Measurements from ENCODE around the gene CELA3B.
A peak's percentile ranks its signal among the peaks of the same experiment; 100 is the strongest.
"Not testable (repeated sequence)": the region's sequence is repeated elsewhere in the genome, so short reads cannot be mapped to it uniquely, and the experiment has no call there.

CELA3B gene, protein sequence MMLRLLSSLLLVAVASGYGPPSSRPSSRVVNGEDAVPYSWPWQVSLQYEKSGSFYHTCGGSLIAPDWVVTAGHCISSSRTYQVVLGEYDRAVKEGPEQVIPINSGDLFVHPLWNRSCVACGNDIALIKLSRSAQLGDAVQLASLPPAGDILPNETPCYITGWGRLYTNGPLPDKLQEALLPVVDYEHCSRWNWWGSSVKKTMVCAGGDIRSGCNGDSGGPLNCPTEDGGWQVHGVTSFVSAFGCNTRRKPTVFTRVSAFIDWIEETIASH

DNA sequence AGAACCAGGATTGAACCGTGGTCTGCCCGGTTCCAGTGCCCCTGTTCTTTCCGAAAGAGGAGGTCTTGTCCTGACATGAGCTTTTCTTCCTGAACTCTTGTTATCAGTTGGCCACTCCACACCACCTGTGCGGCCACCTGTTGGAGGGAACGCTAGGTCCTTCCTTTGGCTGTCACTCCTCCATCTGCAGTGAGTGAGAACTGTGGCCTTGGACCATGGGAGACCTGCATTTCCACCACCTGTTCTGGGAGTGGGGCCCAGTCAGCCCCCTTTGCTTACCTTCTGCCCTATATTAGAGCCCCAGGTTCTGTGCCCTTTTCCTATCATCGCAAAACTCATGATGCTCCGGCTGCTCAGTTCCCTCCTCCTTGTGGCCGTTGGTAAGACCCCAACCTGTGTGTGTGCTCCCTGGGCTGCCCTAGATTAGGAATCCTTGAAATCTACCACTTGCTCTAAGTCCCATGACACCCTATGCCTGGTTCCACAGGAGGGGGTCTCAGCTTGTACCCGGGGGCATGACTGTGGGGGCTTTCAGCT lies at the start of gene CELA3B:
Gene CELA3B, plus strand, starts transcription at position 320 of the 537 bp plus-strand sequence. Its CDS starts 18 bp downstream, at position 338.
- not testable (repeated sequence) for DNase-seq (ENCODE audit: low read depth, low spot score)

DNA sequence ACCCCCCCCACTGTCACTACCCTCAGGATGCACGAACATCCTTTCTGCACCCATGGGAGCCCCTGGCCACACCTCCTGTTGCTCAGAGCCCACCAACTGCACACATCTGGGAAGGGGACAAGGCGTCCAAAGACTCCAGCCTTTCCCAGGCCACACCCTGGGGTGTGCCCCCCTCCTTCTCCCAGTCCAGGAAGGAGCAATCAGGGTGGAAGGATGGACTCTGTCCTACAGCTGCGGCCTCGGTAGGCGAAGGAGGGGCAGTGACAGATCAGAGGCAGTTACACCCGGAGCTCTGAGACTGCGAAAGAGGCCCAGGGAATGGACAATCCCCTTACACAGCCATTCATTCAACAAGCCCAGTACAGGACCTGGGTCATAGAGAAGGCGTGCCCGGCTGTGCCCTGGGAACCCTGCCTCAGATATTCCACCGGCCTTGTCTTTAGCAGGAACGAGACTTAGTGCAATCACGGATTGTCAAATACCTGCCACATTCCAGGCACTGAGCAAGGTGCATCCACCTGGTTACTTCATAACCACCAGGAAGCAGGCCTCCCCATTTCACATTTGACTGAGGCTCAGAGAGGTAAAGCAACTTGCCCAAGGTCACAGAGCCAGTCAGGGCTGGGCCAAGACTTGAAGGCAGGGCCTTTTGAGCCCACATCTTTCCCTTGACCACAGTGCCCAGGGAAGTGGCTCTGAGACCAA lies 49.1 kb upstream of the CELA3B start:
- no peak for DNase-seq (ENCODE audit: low read depth, low spot score)

DNA sequence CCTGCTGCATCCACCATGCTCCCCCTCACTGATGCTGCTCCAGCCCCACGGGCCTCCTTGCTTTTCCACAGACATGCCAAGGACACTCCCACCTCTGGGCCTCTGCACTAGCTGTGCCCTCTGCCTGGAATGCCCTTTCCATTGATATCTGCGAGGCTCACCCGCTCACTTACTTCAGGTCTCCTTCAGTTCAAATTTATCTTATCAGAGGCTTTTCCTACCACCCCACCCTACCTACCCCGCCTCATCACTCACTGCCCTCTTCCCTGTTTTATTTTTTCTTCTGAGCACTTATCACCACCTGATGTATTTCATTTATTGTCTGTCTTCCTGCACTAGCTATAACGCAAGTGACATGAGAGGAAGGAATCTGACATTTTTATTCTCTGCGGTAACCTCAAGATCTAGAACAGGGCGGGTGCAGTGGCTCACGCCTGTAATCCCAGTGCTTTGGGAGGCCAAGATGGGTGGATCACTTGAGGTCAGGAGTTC lies 46.7 kb upstream of the CELA3B start:
- DNase-seq (ENCODE audit: low read depth, low spot score) = no peak

DNA sequence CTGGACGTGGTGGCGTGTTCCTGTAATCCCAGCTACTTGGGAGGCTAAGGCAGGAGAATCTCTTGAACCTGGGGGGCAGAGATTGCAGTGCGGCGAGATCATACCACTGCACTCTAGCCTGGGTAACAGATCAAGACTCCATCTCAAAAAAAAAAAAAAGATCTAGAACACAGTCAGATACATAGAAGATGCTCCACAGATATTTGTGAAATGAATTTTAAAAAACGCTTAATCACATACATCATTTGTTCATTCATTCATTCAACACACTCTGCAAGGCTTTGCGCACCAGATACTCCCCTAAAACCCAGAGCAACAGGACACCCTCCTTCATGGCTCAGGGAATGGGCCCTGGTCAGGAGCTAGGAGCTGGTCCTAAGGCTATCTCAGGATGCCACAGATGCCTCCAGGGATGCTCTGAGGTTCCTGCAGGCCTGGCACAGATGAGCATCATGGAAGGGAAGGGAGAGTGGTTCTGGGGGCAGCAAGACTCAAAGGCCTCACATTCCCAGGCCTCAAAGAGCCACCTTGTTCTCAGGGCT lies 46.1 kb upstream of the CELA3B start:
- DNase-seq (ENCODE audit: low read depth, low spot score) = no peak

DNA sequence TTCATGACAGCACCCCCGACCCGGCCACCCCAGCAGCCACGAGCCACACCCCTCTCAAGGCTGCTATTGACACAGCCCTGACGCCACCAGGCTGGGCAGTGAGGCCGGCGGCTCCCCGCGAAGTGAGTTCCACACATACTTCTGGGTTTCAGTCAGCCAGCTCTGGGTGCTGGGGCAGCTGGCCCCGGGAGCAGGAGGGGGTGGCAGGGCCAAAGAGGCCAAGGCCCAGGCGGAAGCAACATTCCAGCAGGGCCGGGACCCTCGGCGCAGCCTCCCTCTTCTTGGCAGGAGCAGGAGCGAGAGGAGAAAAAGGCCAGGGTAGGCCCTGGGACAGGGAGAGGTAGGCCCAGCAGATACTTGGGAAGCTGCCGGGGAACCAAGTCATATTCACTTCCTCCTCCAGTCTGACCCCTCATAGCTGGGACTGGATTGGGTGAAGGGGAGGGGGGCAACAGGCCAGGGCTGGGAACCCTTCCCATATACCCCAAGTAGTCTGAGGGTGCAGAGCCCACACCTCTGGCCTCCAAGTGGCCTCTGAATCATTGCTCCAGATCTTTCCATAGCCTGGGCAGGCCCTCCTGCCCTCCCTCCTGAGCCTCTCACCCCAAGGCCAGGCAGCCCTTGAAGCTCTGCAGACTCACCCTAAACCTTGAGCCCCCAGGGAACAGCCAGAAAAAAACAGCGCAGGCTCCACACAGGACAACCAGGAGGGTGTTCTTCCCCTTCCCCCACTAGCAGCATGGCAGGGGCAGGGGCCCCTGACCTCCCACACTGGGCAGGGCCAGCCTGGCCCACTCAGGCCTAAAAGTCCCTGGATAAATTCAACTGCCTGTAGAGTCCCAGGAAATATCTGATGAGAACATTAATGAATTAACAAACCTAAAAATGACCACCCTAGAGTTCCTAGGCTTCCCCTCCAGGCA lies 45.4 kb upstream of the CELA3B start:
- DNase-seq (ENCODE audit: low read depth, low spot score) = peak; percentile 97

DNA sequence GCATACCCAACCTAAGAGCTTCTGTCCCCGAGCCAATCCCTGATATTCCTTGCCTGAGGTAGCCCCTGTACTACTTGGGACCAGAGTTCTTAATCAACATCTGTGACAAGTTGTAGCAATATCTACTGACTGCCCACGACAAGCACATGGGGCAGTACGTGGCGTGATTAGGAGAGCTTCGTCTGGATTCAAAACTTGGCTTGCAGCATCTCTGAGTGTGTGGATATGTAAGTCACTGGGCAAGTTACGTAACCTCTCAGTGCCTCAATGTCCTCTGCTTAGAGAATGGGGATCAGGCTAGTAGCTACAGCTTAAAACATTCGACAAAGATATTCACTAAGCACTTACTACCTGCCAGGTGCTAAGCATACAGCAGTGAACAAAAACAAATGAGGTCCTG lies 44.7 kb upstream of the CELA3B start:
- DNase-seq (ENCODE audit: low read depth, low spot score) = no peak

DNA sequence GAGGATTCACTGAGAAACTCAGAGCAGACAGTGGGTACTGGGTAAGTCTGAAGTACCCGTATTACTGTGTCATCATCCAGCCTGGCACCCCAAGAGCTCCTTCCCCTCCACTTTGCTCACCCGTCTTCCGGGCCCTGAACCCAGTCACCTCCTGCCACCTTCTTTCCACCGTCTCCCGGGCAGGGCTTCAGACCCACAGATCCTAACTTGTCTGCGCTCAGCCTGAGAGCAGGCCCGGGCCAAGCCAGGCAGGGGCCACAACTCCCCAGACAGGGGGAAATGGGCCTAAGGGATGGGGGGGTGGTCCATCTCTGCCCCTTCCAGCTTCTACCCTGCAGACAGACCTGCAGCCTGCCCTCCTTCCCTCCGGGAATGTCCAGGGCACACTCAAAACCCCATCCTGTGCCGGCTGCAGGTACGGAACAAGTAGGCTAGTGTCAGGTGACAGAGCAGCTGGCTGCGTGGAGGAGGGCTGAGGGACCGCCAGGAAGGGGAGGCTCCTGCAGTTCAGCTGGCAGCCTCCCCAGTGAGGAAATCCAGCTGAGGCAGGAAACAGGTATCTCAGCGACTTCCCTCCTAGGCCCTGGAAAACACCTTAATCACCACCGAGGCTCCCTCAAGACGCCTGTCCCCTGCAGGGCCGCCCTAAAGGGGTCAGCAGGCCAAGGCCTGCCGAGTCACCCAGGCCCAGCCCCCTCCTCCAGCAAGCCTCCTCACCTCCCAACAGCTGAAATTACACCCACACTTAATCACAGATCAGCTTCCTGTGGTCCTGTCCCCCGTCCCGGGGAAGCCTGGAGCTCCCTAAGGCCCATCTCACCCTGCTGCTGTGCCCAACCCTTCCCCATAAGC lies 43.2 kb upstream of the CELA3B start:
- DNase-seq (ENCODE audit: low read depth, low spot score) = peak; percentile 58

DNA sequence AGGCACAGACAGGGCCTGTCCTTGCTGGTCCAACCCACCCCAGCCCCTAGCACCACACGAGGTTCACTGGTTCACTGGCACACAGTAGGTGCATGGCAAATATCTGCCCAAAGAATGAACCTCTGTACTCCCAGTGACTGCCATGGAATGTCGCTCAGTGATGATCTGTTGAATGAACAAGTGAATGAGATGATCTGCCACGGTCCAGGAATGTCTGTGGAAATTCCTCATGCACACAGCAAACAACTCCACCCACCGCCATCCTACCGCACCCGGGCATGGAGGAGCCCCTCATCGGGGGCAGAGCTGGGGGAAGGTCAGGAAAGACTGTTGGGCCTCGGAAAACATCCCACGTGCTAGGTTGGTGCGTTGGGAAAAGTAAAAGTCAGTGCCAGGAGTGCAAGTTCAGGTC lies 41.4 kb upstream of the CELA3B start:
- peak; percentile 62 for DNase-seq (ENCODE audit: low read depth, low spot score)

DNA sequence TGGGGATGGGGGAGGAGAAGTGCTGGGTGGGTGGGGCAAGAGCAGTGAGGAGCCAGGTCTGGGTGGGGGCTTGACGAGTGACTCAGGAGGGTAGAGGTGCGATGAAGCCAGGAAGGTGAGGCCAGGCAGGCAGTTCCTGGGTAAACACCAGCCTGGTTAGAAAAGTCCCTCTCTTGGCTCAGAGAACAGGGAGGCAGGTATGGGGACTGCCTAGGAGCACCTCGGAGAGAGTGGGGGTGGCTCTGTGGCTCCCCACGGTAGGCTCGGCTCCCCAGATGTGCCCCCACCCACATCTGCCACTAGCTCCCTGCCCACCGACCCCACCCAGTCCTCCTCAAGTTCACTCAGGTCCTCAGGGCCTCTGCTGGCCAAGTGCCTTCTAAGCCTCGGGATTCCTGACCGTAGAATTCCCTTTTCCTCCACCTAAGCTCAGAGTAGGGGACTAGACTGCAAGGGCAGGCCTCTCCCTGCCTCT lies 40.9 kb upstream of the CELA3B start:
- DNase-seq (ENCODE audit: low read depth, low spot score) = no peak

DNA sequence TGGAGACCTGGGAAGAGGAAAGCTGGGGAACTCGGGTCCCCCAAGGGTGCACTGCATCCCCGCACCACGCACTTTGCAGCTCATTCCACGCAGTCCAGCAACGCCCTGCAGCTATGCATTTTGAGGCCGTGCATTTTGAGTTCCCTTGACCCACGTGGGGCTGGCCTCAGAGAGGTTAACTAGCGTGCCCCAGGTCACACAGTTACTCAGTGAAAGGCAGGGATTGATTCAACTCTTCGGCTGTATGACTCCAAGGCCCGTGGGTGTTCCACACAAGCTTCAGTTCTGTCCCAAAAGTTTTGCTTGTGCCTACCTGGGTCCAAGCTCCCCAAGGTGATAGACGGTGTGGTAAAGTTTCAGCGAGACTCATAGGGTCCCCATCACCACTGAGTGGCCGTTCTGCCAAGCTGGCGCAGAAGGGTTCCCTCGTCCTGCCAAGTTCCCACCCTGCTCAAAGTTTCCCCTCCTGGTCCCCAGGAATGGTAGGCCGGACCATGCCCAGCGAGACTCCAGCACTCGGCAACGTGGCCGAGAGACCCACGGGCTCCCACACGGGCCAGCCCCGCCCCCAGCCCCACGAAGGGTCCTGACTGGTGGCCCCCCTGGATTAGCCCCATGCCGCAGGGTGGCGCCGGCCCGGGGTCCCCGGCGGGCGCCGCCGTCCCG lies 40.3 kb upstream of the CELA3B start:
- peak; percentile 56 for DNase-seq (ENCODE audit: low read depth, low spot score)

DNA sequence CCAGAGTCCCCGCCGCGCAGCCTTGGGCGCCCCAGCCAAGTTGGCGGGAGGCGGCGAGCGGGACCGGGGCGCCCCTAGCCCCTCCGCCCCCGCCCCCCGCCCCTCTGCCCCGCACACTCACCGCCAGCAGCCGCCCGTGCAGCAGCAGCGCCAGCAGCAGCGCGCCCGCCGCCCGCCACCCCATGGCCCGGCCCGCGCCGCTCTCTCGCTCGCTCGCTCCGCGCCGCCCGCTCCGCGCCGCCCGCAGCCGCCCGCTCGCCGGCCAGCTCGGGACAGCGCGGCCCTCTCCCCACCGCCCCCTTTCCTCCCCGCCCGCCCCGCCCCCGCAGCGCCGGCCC lies 39.8 kb upstream of the CELA3B start, which contains the start of gene HSPG2:
Gene HSPG2, minus strand, starts transcription at position 277 of the 338 bp plus-strand sequence. Its CDS starts 93 bp downstream, at position 184.
- DNase-seq (ENCODE audit: low read depth, low spot score) = no peak

DNA sequence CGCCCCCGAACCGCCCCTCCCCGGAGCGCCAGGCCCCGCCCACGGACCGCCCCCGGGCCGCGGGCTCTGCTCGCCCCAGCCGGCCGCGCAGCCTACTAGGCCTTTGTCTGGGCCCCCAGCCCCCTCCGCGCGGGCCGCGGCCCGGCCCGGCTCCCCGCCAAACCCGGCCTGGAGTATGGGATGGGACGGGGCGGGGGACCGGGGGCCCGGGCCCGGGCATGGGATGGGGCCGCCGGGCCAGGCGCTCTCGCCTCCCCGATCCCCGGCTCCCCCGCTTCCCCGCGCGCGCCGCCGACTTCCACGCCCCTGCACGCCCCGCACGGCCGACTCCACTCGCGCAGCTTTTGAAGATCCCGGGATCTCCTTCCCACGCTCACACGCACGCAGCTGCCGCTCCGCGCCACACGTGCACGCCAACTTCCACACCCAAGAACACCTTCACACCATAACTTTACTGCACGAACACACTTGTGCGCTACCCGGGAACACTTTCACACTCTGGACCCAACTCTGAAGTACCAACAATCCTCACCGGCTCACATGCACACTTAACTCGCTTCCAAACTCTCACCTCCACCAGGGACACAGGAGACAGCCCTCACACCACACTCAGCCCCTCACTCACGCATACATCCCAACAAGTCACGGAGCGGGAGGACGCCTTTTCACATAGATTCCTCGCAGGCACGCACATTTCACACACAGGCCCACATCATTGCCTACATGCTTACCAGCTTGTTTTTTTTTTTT lies 39.3 kb upstream of the CELA3B start:
- peak; percentile 95 for DNase-seq (ENCODE audit: low read depth, low spot score)

DNA sequence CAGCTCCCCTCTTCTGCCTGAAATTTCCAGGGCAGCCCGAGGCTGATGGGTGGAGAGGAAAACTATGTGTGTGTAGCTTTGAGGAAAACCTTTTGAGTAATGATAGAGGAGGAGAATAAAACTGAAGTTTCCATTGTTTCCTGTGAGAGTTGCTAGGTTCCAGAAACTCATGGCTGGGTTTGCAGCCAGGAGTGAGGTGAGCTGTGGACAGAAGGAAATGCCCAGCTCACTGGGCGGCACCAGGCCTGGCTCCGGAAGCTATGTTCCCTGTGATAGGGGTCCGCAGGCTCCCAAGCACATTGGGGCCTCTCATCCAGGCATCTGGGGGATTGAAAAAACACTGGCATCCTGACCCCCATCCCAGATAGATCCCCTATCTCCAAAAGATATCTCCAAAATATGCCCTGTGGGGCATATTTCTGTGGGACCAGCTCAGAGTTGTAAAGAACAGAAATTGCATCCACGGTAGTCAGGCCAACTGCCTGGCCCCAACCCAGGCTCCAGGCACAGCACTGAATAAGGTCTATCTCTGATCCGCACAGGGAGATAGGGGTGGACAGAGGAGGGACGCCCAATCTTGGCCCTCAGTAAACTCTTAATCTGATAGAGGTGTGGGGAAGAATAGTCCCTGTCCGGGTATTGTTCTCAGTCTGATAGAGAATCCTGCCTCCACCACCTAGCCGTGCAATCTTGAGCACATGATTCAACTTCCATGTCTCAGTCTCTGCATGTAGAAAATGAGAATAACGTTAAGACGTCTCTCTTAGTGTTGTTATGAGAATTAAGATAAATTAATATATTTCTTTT lies 37.9 kb upstream of the CELA3B start:
- peak; percentile 59 for DNase-seq (ENCODE audit: low read depth, low spot score)

DNA sequence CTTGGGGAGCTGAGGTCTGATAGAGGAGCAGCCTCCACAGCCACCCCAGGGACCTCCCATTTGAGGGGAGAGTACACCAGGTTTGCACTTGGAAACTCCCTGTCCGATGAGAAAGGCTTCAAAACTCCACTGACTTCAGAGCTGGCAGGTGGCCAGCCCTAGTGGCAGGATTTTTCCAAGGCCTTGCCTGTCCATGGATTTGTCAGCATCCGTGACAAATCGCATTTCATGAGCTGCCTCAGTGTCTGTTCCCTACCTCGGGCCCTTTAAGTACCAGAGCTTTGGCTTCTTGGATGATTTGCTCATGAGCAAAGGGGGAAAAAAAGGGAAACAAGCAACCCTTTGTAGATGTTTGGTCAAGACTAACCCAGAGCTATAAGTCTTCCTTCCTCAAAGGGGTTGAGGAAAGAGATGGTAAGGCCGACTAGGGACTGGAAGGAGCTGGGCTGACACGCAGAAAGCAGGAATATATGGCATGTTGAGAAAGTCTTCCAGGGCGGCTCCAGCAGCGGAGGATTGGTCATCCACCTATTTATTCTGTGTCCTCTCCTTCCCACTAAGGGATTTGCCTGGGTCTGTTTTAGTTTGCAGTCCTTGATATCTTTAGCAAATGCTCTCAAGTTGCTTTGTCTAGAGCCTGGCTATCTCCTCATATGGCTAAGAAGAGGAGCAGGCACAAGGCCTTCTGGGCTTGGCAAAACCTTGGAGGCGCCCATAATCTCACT lies 37.0 kb upstream of the CELA3B start:
- peak; percentile 98 for DNase-seq (ENCODE audit: low read depth, low spot score)

DNA sequence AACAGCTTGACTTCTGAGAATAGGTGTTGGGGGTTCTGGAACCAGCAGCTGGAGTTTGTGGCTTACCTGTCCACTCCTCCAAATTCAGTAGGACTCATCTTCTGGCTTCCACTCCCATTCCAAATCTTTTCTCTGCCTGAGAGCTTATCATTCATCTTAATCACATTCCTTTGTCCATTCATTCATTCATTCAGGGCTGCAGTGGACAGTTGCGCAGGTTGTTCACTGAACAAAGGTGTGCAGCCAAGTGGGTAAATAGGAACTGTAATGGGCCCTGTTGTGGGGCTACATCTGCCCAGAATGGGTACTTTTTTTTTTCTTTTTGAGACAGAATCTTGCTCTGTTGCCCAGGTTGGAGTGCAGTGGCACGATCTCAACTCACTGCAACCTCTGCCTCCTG lies 36.3 kb upstream of the CELA3B start:
- no peak for DNase-seq (ENCODE audit: low read depth, low spot score)

DNA sequence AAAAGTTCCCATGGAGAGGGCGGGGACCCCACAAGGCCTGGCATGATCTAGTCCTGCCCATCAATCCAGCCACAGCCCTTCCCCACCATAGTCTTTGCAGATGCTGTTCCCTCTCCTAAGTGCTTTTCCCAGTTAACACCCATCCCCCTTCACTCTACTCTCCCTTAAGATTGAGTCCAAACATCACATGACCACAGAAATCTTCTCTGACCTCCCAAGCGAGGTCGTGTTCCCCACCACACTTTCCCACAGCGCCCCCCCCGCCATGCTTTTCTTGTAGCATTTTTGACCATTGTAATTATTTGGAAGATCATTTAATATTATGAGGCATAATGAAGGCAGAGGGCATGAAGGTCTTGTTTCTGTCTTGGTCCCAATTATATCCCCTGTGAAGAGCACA lies 35.5 kb upstream of the CELA3B start:
- no peak for DNase-seq (ENCODE audit: low read depth, low spot score)

DNA sequence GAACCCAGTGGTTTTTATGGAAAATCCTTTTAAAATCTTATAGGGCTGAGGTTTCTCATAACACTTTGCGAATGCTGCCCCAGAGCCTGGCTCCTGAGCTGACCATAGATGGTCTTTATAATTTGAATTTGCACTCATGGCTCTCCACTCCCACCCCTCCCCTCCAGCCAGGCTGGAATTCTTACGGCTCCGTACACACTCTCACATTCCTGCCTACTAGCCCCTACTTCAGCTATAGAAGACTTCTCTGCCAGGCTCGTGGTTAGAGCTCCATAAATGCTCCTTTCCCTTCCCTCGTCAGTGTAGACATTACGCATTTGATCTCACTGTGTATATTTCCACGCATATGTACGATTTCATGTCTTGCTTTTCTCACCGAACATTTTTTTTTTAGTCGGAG lies 34.4 kb upstream of the CELA3B start:
- no peak for DNase-seq (ENCODE audit: low read depth, low spot score)
